ENCODE data around the gene SORCS2.

GRCh38 chr4:7600247-7600646, 407.9 kb downstream of the SORCS2 start:
- TF ChIP-seq CTCF (IDR thresholded peaks at IDR 0.05) = no peak
- no peak for TF ChIP-seq EZH2 (IDR thresholded peaks at IDR 0.05; ENCODE audit: borderline replicate concordance, insufficient read depth, low read depth, low read length, poor library complexity, severe bottlenecking)
